HUES6 (cell line): ENCODE results near the gene ACAD11.

Experiments
- H3K27ac ChIP-seq: 2 replicates; pipeline ENCODE4 v1.7.0; 2013; ENCODE audit warnings: low read depth, mild to moderate bottlenecking, low read length, inconsistent platforms
- H3K27me3 ChIP-seq: 2 replicates; pipeline ENCODE4 v1.6.1; 2013; ENCODE audit warnings: low read length; ENCODE audit not compliant: control insufficient read depth, insufficient read depth
- H3K36me3 ChIP-seq: 2 replicates; pipeline ENCODE4 v1.6.1; 2013; ENCODE audit warnings: low read length; ENCODE audit not compliant: control insufficient read depth, insufficient read depth
- H3K4me1 ChIP-seq: 2 replicates; pipeline ENCODE4 v1.6.1; 2013; ENCODE audit warnings: low read length; ENCODE audit not compliant: control insufficient read depth, insufficient read depth
- H3K4me3 ChIP-seq: 2 replicates; pipeline ENCODE4 v1.5.1; 2013; ENCODE audit warnings: low read depth, low read length
- H3K9ac ChIP-seq: one replicate; pipeline ENCODE4 v1.6.1; 2013; ENCODE audit warnings: mild to moderate bottlenecking, low read length
- H3K9me3 ChIP-seq: 2 replicates; pipeline ENCODE4 v1.6.1; 2013; ENCODE audit warnings: low read depth, low read length; ENCODE audit not compliant: control insufficient read depth, insufficient read depth

Gene ACAD11

DNA sequence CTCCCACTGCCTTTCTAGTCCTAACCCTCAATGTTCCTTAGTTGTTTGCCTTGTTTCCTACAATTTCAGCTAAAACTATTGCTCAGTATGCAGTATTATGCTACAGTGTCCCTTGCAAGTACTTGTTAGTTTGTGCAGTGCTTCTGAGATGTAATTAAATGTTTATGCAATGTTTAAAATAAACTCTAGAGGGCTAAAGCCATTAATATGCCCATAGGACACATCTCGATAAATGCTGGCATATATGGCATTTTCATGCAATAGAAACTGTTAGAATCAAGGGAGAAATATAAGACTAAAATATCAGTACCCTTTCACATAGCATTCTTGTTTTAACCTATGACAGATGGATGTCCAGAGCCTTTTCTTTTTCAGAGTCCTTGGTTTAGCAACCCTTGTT, 122.3 kb downstream of the ACAD11 start:
- Histone ChIP-seq H3K36me3 (peaks cover 39% of the 10 kb centered on the region), H3K4me3 (no peak overlapping the region), H3K4me1 (peaks cover 3% of the 10 kb centered on the region; the same call in 1 of the 2 replicates), H3K9me3 (no peaks in the 10 kb centered on the region), H3K27ac (no peak overlapping the region), H3K9ac (no peak overlapping the region), H3K27me3 (no peaks in the 10 kb centered on the region)

DNA sequence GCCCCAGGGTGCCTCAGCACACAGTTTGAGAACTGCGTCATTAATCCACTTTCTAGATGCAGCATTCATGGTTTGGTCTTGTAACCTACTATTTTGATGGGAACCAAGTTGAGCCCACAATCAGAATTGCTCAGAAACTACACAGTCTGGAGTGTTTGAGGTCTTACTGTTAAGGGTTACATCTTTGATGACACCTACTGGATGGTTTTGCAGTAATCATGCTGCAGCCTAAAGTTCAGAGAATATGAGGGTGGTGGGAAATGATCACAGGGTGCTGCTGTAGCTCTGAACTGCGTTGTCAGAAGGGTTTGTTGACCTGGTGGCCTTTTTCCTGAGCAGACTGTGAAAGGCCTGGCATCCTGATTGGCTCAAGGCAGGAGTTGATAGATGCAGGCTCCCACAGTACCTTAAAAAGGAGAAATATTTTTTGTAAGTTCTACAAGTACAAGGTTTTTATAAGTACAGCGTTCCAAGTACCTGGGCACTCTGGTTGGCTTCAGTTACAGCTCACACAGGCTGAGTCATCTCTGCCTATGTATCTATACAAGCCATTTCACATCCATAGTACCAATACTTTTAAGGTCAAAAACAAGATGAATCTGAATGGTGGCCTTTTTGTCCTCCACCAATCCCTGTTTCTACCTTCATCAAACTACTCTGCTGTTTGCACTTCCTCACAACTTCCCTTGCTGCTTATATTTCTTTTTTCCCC, 123.0 kb downstream of the ACAD11 start:
- Histone ChIP-seq H3K27me3 (no peaks in the 10 kb centered on the region), H3K9ac (no peak overlapping the region), H3K27ac (no peak overlapping the region; the same call in 1 of the 2 replicates), H3K36me3 (peaks cover 45% of the 10 kb centered on the region), H3K9me3 (no peaks in the 10 kb centered on the region), H3K4me1 (peaks cover 3% of the 10 kb centered on the region; the same call in 1 of the 2 replicates), H3K4me3 (no peak overlapping the region)

DNA sequence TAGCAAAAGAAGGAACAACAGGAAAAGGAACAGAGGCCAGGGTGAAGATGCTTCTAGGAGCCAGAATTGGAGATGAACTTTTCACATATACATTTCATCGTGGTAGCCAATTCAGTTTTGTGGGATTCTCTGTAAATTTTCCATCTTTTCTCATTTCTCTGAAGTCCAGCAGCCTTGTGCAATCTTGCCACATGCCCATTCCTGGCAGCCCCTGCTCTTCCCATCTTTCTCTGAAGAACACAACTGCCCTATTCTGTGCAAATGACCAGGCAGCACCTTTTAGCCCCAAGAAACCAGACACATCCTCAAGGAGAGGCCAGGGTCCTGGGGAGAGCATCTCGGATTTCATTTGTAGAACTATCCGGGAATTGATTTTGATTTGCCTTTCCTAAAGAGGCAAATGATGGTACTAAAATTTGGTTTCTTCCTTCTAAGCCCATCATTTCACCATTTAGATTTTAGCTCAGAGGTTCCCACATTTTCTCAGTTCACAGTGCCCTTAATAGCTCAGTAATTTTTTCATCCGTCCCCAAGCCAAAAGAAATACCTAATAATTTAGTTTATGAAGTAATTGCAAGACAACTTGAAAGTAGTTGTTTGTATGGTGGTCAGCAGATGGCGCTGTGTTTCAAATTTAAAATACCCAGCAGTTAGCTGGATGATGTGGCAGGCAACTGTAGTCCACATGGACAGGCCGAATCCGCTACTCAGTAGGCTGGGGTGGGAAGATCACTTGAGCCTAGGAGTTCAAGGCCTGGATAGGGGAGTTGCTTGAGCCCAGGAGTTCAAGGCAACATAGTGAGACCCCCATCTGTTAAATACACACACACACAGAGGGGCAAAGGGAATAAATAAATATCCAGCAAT, 123.8 kb downstream of the ACAD11 start:
- Histone ChIP-seq H3K9me3 (no peaks in the 10 kb centered on the region), H3K9ac (no peak overlapping the region), H3K27ac (no peak overlapping the region; the same call in 1 of the 2 replicates), H3K27me3 (no peaks in the 10 kb centered on the region), H3K4me3 (no peak overlapping the region), H3K36me3 (peaks cover 44% of the 10 kb centered on the region), H3K4me1 (peaks cover 3% of the 10 kb centered on the region; the same call in 1 of the 2 replicates)

DNA sequence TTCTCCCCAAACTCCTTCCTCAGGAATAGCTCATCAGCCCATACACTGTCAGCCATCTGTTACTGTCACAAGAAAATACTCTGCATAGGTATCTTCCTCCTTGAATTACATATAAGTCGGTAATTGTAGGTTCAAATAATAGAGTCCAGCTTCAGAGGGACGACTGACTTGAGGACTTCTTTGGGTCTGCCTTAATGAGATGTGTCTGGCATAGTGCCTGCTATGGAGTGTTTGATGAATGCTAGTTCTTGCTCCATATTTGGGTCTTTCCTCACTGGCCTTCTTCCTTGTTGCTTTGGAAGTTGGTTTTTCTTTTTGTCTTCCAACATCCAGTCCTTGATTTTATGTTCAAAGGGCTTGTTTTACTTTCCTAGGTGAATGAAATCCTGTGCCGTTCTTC, 129.0 kb downstream of the ACAD11 start:
- Histone ChIP-seq H3K36me3 (peaks cover 60% of the 10 kb centered on the region), H3K9ac (no peak overlapping the region), H3K4me1 (no peaks in the 10 kb centered on the region)

DNA sequence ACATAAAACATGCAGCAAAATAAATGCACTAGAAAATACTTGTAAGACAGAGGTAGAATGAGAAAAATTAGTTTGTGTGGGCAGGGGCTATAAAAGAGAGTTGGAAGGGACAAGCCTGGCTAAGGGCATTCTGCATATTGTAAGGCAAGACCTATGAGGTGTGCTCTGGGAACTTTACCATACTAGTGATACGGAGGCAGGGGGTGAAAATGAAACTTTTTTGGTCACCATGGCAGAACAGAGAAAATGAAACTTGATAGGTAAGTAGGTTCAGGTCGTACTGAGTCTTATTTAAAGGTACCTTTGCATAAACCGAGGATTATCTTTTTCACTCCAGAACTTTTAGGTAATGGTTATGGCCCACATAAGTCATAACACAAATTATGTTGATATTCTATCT, 137.3 kb downstream of the ACAD11 start:
- Histone ChIP-seq H3K27me3 (no peaks in the 10 kb centered on the region), H3K36me3 (peaks cover 82% of the 10 kb centered on the region), H3K9ac (no peak overlapping the region), H3K9me3 (no peaks in the 10 kb centered on the region), H3K4me1 (no peaks in the 10 kb centered on the region), H3K4me3 (no peak overlapping the region), H3K27ac (no peak overlapping the region)

More for the DNA sequence above, 129.0 kb downstream of the ACAD11 start:
- Histone ChIP-seq H3K9me3 (no peaks in the 10 kb centered on the region), H3K4me3 (no peak overlapping the region), H3K27ac (no peak overlapping the region), H3K27me3 (no peaks in the 10 kb centered on the region)

- Histone ChIP-seq H3K4me3 (no peak overlapping the region), H3K9me3 (no peaks in the 10 kb centered on the region), H3K9ac (no peak overlapping the region), H3K4me1 (no peaks in the 10 kb centered on the region), H3K27ac (no peak overlapping the region), H3K27me3 (no peaks in the 10 kb centered on the region), H3K36me3 (peaks cover 84% of the 10 kb centered on the region)
Measured at GRCh38 chr3:132521901-132522300, 137.7 kb downstream of the ACAD11 start.

DNA sequence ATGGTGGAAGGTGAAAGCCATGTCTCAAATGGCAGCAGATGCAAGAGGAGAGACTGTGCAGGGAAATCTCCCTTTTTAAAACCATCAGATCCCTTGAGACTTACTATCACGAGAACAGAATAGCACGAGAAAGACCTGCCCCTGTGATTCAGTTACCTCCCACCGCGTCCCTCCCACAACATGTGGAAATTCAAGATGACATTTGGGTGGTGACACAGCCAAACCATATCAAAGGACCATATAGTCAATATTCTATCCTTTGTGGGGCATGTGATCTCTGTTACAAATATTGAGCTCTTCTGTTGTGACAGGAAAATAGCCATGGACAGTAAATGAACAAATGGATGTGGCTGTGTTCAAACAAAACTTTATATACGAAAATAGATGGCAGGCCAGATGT, 139.7 kb downstream of the ACAD11 start:
- H3K27ac ChIP-seq: no peak overlapping the region
- no peaks in the 10 kb centered on the region for H3K27me3 ChIP-seq
- no peak overlapping the region for H3K9ac ChIP-seq
- H3K9me3 ChIP-seq: no peaks in the 10 kb centered on the region
- no peak overlapping the region for H3K4me3 ChIP-seq
- peaks cover 86% of the 10 kb centered on the region for H3K36me3 ChIP-seq
- H3K4me1 ChIP-seq: no peaks in the 10 kb centered on the region

DNA sequence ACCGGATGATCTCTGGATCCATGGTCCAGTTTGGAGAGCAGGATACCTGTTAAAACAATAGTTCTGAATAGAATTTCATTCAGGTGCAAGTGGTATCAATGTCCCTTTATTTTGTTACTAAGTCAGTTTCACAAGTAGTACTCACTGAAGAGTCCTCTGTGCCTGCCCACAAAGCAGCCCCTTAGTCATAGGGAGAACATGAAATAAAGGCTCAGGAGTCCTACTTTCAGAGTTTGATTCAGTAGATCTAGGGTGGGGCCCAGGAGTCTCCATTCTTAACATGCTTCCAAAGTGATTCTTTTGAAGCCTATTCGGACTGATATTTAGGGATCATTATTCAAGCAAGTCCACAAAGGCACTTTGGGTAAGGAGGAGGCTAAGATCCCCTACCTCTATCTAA, 142.3 kb downstream of the ACAD11 start:
- H3K9ac ChIP-seq: no peak overlapping the region
- no peak overlapping the region for H3K4me3 ChIP-seq
- H3K4me1 ChIP-seq: no peaks in the 10 kb centered on the region
- H3K27ac ChIP-seq: no peak overlapping the region
- no peaks in the 10 kb centered on the region for H3K27me3 ChIP-seq
- peaks cover 86% of the 10 kb centered on the region for H3K36me3 ChIP-seq
- no peaks in the 10 kb centered on the region for H3K9me3 ChIP-seq

- H3K27ac ChIP-seq: no peak overlapping the region
- no peaks in the 10 kb centered on the region for H3K27me3 ChIP-seq
- peaks cover 86% of the 10 kb centered on the region for H3K36me3 ChIP-seq
Measured at GRCh38 chr3:132513057-132513456, 146.6 kb downstream of the ACAD11 start.

DNA sequence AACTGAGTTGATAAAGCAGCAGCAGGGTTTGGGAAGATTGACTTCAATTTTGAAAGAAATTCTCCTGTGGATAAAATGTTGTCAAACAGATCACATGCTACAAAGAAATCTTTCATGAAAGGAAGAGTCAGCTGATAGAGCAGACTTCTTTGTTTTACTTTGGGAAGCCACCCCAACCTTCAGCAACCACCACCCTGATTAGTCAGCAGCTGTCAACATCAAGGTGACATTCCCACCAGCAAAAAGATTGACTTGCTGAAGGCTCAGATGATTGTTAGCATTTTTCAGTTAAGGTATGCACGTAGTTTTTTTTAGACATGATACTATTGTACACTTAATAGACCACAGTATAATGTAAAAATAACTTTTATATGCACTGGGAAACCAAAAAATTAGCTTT, 150.1 kb downstream of the ACAD11 start:
- H3K27me3 ChIP-seq: no peaks in the 10 kb centered on the region
- H3K4me3 ChIP-seq: no peak overlapping the region
- H3K27ac ChIP-seq: no peak overlapping the region
- H3K9ac ChIP-seq: no peak overlapping the region
- H3K36me3 ChIP-seq: peaks cover 82% of the 10 kb centered on the region
- H3K4me1 ChIP-seq: no peaks in the 10 kb centered on the region
- no peaks in the 10 kb centered on the region for H3K9me3 ChIP-seq

More at GRCh38 chr3:132513057-132513456, 146.6 kb downstream of the ACAD11 start:
- Histone ChIP-seq H3K4me1 (no peaks in the 10 kb centered on the region), H3K4me3 (no peak overlapping the region), H3K9ac (no peak overlapping the region), H3K9me3 (no peaks in the 10 kb centered on the region)

- Histone ChIP-seq H3K27me3 (no peaks in the 10 kb centered on the region), H3K9ac (no peak overlapping the region), H3K27ac (no peak overlapping the region), H3K9me3 (no peaks in the 10 kb centered on the region), H3K4me1 (no peaks in the 10 kb centered on the region), H3K4me3 (no peak overlapping the region), H3K36me3 (peaks cover 82% of the 10 kb centered on the region)
Measured at GRCh38 chr3:132509096-132509495, 150.5 kb downstream of the ACAD11 start.
